SKM-1 (cell line): ENCODE results near the gene ABLIM2.
A peak's percentile ranks its signal among the peaks of the same experiment; 100 is the strongest.

Source experiments
- DNase-seq: peaks from one replicate; lab custom pipeline; 2025; ENCODE audit not compliant: unreplicated experiment; lab: John Stamatoyannopoulos, UW

ABLIM2 gene

DNA sequence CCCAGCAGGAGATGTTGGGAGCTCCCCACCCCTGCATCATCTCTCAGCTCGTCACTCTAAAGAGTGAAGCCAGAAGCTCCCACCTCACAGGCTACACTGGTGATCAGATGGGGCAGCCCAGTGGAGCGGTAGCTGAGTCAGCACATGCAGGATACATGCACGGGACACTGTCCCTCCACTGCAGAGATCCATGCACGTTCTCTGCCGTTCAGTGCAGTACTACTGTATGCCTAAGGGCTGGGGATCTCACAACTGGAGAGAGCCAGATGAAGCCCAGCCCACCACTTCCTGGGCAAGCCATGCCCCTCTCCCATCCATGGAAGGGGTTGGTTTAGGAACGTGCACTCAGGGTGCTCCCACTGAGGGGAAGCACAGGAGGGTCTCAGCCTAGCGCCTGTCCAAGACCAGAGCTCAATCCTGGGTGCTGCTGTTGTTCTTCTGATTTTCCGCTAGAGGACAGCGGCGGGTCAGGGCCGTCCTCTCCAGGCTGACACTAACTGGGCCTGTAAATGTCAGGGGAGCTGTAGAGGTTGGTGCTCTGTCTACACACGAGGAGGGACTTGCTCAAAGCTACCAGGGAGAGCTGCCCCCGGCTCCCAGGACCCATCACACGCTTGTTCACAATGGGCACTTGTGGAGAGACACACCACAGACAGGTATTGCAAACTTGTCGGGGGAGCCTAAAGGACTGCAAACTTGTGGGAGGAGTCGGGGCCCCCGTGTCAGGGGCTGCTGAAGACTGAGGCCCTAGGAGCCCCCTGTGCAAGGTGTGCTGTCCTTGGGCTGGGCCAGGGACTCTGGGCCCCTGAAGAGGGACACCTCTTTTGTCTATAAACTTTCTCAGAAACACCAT is 18.2 kb upstream of the ABLIM2 start:
- DNase-seq: peak; percentile 78

DNA sequence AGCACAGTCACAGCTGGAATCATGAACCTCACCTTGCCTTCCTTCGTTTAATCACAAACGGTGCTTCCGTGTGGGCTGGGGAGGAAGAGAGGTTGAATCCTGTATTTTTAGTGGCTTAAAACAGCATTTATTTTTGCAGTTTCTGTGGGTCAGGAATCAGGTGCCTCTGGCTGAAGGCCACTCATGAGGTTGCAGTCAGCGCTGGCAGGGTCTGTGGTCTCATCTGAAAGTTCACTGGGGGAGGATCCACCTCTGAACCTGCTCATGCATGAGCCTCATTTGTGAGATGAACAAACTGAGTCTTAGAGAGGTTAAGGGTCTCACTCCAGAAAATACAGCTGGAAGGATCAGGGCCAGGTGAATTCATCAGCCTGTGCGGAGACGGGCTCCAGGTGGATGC is 17.1 kb upstream of the ABLIM2 start:
- DNase-seq: no peak

DNA sequence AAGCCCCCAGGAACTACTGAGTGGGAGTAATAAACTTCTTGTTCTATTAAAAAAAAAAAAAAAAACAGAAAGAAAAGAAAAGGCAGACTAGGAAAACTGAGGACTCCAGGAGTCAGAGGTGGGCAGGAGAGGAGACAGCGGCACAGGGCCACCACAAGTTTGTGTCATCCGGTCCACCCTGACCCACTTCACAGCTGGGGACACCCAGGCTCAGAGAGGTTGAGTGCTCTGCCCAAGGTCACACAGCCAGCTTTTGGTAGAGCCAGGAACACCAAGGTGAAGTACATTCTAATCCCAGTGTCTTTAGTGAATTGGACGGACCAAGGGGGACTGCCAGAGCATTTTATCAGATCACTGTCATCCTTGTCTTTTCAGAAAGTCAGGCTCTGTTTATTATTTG is 16.4 kb upstream of the ABLIM2 start:
- DNase-seq: no peak

DNA sequence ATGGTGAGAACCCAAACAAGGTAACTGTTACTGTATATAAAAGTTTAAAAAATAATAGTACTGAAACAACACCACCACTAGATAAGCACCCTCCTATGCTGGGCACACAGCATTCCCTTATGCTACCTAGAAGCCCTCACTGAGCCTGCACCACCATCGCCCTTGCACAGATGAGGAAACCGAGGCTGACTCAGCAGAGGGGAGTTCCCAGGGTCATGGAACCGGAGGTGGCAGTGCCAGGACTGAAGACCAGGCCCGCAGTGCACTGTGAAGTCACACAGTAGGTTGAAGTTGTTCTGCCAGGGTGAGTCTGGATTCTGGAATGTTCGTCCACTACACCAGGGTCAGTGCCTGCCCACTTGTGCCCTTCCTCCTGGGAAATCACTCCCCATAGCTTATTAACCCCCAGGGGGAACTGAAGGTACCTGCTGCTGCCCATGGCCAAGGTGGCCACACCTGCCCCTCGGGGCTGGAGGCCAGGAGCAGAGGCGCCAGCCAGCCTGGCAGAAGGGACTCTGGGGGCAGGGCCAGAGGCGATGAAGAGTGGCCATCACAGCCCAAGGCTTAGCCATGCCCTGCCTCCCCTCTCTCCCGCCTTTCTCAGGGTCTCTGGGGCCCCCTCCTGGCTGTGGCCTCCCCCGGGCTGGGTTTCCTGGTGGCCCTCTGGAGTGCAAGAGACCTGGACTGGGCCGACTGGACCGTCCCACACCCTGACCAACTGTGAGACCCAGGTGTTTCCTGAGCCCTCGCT is 15.1 kb upstream of the ABLIM2 start:
- no peak for DNase-seq

DNA sequence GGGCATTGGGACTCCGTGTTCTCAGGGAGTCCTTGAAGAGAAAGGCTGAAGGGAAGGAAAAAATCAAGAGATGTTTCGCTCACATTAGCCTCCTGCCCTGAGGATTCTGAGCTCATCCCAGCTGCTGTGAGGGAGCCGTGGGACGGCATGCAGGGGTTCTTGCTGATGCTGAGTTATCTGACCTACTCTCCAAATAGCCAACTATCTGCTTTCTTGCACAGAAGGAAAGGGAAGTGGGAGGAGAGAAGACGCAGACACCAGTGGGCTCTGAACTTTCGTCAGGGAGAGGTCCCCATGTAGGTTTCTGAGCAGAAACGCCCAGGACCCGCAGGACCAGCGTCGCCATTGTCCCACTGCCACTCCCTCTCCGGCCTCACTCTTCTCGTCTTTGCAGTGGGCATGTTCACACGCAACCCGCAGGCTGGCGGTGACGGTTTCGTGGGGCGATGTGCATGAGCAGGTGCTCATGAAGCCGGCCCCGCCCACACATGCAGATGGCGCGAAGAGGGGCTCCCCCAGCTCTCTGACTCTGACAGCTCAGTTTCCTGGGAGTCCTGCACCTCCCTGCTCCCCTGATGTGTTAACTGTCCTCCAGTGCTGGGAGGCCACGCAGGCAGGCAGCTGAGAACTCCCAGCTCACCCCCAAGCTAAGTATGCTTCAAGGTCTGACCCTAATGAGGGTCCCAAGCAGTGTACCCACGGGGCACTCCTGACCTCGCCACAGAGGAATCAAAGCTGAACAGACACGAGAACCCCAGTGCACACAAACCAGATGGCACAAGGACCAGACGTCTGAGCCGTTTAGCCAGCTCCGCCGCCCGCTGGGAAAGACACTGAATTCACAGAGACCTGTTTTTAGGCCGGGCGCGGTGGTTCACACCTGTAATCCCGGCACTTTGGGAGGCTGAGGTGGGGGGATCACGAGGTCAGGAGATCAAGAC is 13.6 kb upstream of the ABLIM2 start:
- DNase-seq: no peak

DNA sequence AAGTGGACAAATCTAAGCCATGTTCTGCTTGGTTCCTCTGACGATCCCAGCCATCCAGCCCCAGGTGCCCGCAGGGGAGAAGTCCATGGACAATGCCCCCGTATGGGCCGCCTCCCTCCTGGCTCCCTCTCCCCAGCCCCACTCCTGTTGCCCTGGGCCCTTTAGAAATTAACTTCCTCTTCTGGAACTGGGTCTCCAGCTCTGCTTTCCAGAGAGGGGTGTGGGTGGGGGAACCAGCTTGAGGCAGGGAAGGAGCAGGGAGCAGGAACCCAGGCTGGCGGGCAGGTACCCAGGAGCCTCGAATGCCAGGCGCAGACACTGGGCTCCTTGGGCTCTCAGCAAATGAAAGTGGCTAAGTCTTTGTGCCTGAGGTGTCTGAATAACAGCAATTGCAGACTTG is 12.7 kb upstream of the ABLIM2 start:
- no peak for DNase-seq

DNA sequence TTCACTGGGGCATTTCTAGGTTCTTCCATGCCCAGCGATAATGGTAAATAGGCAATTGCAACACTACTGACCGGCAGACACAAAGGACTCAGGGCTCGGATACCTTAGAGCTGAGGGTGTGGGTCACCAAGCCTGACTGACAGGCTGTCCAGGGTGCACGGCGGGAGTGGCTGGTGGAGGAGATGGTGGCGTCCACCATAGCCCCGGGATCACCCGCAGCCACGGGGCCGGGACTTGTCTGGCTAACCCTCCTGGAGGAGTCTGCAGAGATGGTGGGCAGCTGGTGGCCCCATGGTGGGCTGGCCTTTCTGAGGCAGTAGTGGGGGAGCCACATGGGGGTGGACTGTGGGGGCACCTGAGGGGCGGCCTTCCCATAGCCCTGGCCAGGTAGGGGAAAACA is 11.7 kb upstream of the ABLIM2 start:
- DNase-seq: no peak

DNA sequence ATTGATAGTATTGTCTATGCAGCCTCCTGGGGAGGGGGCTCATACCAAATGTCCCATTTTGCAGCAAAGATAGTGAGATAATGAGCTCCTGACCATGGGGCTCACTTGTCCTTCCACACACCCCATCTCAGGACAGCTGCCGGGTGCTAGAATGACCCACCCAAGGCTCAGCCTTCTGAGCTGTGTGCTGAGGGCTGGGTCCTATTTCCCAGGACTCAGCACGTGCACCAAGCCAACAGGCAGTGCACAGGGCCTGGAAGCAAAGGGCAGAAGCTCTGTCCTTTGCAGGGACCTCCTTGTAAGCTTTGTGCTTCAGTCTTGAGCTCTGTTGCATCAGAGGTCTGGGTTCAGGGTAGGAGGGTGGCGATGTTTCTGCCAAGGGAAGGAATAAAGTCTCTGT is 11.2 kb upstream of the ABLIM2 start:
- no peak for DNase-seq

DNA sequence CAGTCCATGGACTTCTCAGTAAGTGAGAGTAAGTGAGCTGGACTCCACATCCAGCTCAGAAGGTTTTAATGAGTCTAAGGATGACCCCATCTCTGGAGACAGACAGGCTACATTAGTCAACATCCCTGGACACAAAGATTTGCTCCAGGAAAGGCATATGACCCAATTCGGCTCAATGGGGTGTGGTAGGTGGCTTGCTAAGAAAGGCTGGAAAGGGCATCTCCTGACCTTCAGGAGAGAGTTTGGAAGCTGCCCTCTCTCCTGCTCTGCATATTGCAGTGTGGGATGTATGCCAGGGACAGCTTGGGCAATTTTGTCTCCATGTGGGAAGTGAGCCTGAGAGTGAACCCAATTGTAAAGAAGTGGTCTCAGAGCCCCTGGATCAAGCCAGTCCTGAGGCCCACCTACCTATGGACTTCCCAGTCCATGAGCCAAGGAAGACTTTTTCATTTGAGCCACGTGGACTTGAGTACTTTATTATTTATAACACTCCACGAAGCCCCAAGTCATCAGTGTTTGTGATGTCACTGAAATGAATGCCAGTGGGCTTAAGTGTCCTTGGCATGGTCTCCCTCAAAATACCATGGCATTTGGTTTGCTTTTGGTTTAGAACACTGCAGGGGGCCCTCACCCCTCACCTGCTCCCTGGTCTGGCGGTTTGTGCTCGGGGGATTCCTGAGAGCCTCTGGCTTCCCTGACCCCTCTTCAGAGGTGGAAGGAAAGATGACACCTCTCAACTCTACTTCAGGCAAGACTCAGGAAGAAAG is 10.4 kb upstream of the ABLIM2 start:
- no peak for DNase-seq

DNA sequence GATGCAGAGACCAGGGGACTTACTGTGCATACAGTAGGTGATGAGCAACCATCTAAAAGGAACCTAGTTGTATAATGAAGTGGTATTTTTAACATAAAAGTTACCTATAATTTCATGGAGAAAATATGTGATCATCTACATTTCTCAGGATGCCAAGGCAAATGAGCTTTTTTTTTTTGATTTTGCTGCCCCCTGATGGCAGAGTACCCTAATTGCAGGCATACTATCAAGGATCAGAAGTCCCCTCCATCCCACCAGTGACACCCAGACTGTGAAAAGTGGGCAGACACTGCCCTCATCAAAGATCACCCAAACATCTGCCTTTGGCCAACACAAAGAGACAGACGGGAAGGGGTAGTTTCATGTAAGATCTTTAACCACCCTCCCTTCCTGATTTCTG is 9.6 kb upstream of the ABLIM2 start:
- no peak for DNase-seq

DNA sequence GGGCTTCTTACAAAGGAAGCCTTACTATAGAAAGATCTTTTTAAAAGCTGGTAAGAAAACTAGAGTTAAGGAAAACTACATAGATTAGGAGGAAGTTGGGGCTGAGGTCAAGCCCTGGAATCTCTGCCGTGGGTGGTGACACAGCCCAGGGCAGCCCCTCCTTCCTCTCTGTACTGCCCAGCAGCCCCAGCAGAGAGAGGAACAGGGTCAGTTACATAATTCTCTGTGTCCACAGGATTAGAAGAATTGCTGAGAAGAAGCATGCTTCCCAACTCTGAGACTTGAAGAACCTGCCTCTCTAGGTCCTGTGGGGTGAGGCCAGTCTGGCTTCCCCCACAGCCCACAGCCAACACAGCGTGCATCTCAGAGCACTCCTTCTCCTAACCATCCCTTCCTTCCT is 9.2 kb upstream of the ABLIM2 start:
- DNase-seq: peak; percentile 89

DNA sequence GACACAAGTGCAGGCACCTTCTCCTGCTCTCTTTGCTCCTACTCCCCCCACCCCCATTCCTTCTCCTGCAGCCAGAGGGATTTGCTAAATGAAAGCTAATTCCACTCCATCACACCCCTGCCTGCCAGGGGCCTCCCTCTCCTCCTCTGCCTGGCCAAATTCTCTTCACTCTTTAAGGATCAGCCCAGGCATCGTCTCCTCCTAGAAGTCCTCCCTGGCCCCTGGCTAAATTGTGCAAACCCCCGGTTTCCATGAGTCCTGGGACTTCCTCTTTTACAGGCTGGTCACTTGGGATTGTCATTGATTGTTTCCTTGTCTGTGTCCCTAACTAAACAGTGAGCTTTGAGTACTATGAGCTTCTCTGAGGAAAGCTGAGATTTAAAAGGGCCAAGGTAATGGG is 8.7 kb upstream of the ABLIM2 start:
- peak; percentile 66 for DNase-seq

DNA sequence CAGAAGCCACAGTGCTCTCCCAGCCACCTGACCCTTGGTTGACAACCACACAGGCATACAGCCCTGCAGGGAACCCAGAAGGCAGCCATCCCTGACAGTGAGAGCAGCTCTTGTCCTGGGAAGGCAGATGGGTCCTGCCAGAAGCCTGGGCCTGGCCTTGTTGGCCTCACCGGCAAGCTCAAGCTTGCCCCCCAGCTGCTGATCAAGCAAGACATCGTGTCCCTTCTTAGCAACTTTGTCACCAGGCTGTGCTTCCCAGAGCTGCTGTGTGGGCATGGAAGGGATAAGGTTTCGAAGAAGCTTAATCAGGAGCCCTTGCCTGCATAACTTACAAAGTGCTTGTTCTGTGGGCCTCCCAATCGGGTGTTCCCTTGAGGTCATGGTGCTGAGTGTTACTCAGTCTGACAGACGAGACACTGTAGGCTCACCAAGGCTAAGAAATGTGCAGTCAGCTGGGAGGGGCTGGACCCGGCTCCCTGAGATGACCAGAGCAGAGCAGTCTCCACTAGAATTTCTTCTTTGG is 6.8 kb upstream of the ABLIM2 start:
- no peak for DNase-seq

DNA sequence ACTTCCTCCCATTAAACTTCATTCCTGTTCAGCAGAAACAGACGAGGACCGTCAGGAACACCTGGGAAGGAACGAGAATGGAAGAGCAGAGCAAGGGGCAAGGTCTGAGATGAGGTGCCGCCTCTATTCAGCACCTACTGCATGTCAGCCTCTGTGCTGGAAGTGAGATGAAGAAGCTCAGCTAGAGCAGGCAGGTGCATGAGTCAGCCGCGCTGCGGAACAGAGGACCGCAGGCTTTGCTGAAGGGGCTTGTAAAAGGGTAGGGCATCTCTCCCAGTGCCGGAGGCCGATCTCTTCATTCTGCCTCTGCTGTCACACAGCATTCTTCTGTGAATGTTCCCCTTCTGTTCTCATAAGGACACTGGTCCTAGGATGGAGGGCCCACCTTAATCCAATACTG is 6.1 kb upstream of the ABLIM2 start:
- DNase-seq: no peak

DNA sequence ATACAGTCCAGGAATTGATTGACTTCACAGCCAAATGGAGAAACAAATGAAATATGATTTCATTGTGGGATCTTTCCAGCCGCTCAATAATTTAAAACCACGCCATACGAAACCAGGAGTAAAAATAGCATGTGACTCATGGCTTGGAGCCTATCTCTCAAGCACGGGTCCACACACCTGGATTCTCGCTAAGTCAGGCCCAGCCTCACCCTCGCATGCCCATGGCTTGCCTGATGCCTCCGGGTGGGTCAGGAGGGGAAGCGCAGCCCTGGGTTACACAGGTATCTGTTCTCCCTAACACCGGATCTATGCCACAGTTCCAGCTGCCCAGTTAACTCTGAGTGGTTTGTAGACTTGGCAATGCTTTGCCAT is 5.6 kb upstream of the ABLIM2 start:
- DNase-seq: no peak

DNA sequence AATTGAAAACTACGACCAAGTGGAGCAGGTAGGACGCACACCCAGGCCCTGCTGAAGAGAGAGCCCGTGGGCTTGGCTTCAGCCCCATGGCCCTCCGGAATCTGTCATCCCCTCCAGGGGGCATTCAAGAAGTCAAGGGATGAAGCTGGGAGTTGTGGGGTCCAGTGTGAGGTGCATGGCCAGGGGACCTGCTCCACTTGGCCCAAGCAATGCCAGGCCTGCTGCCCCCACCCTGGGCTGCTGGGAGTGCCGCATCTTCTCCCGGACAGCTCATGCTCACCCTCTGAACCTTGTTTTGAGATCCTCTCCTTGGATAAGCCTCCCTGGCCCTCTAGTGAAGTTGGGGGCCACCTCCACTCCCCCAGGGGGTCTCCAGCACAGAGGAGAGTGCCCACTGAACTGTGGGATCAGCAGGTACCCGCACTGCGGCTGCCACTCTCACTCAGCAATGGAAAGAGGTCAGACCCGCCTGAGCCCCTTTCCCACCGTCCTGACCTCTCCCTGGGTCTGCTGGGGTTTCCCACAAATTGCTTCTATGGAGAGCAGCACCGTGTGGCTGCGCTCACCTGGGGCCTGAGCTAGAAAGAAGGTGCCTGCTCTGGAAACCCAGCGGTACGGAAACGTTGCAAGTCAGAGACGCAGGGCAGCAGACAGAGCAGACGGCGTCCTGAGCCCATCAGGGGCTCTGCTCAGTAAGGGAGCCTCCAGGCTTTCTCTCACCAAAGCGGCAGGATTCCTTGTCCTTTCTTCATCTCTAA is 5.0 kb upstream of the ABLIM2 start:
- DNase-seq: no peak

DNA sequence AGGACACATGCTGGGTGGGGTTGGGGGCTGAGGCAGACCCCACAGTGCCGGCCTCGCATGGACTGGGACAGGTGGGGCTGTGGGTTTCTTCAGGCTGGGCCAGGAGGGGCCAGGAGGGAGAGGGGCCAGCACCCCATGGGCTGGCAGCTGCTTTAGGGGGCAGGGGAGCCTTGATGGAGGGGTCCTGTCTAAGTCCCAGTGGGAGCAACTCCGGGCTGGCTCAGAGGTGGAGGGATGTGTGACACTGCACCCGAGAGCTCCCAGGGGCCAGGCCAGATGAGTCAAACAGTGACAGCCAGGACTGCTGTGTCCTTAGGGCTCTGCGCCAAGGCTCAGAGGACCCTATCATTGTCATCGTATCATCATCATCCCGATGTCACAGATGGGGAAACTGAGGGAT is 4.4 kb upstream of the ABLIM2 start:
- no peak for DNase-seq

DNA sequence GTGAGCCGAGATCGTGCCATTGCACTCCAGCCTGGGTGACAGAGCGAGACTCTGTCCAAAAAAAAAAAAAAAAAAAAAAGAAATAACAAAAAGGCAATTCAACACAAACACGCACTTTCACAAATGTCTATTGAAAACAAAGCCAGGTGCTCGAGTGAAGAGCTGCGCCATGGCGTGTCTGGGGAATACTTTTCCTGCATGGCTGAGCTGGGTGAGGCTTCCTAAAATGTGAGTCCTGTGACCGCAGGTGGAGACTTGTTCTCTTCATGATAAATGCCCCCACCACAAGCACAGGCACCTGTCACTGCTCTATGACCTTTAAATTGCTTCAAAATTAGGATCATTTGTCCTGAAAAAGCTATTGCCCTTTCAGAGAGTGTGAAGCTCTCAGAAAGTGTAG is 4.0 kb upstream of the ABLIM2 start:
- DNase-seq: no peak

DNA sequence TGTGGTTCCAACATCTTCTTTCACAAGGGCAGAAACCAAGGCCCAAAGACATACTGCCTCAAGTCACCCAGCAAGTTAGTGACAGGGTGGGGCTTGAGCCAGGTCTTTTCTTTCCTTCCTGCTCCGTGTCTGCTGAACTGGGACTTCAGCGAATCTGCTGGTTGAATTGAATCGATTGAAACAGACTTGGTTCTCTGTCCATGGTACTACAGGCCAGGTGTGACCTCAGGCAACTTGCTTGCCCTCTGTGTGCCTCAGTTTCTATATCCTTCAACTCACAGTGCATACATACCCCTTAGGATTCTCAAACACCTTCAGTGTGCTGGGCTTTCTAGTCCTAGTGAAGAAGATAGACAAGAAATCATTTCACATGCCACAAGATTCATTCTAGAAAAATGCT is 2.0 kb upstream of the ABLIM2 start:
- no peak for DNase-seq

DNA sequence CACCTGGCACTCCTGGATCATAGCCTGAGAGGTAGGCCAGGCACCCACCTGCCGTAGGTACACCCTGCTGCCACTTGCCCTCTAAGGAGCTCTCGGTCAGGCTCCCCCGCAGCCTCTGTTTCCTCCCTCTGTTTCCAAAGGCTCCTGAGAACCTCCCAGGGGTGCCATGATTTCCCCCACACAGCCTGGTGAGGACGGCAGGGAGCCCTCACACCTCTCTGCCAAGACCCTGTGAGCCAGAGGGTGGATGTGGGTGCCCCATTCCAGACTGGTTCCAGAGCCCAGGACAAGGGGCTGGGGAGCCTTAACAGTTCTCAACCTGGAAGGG is 1.6 kb upstream of the ABLIM2 start:
- no peak for DNase-seq
